Endothelial cell of umbilical vein (primary cell): ENCODE measurements around the gene GZMM.

ENCODE experiments used
- EZH2 ChIP-seq: IDR thresholded peaks from 2 replicates; pipeline ENCODE4 v1.6.1; 2012; ENCODE audit warnings: borderline replicate concordance, low read depth, mild to moderate bottlenecking, moderate library complexity, low read length, inconsistent platforms; ENCODE audit not compliant: severe bottlenecking
- MYC ChIP-seq: IDR thresholded peaks from one replicate; pipeline ENCODE4 v1.6.1; 2011; ENCODE audit warnings: mild to moderate bottlenecking, low read depth, low read length
- POLR2A ChIP-seq: IDR thresholded peaks from 2 replicates; pipeline ENCODE4 v1.6.1; 2012; ENCODE audit warnings: low read depth, mild to moderate bottlenecking, control low read depth, low read length
- POLR2AphosphoS5 ChIP-seq: IDR thresholded peaks from 2 replicates; pipeline ENCODE4 v1.6.1; 2012; ENCODE audit warnings: low read depth, mild to moderate bottlenecking, control low read depth, low read length, moderate library complexity; ENCODE audit not compliant: insufficient read depth
- TF ChIP-seq, protein P1 (sequence below), 2 donors: IDR thresholded peaks; 1 replicate in 1 of 2; 2 replicates in 1 of 2; pipeline ENCODE4 v1.5.1; 2011; ENCODE audit warnings: low read length in 2 of 2, mild to moderate bottlenecking in 2 of 2, moderate library complexity in 2 of 2, control low read depth in 1 of 2, inconsistent platforms in 1 of 2, low read depth in 1 of 2; ENCODE audit not compliant: insufficient read depth in 1 of 2; ENCODE audit errors: extremely low read depth in 1 of 2

DNA sequence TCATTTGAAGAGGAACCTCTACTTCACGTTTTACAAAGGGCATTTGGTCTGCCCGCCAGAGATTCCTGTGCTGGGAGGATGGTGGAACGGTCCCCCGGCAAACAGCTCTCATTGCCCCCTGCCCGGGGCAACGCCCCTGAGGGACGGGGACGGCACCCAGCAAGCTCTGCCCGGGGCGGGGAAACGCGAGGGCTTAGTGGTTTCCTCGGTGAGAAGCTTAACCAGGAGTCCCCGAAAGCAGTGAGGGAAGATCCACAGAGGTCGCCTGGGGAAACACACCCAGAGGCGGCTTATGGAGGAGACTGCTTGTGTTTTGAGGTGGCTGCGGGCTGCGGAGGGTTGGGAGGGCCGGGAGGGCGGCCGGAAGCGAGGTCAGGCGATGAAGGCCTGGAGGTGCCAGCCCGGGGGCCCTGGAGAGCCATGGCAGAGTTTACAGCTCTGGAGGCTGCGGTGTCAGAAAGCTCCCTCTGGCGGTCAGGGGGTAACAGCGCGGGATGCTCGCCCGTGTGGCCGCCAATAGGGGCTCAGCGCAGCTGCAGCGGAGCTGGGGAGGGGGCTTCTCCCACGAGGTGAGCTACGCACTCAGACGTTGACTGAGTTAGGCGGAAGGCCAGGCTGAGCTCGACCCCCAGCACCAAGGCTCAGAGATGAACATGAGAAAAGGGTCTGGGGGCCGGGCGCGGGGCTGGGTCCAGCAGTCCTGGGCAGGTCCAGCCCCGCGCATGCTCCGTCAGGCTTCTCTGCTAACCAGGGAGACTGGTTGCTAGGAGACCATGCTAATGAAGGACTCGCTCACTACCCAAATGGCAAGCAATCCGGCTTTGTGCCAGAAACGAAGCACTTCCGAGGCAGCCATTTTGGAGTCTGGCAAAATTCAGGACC lies 37.2 kb upstream of the GZMM start:
- no peak for TF ChIP-seq POLR2A
- TF ChIP-seq, protein P1, sequence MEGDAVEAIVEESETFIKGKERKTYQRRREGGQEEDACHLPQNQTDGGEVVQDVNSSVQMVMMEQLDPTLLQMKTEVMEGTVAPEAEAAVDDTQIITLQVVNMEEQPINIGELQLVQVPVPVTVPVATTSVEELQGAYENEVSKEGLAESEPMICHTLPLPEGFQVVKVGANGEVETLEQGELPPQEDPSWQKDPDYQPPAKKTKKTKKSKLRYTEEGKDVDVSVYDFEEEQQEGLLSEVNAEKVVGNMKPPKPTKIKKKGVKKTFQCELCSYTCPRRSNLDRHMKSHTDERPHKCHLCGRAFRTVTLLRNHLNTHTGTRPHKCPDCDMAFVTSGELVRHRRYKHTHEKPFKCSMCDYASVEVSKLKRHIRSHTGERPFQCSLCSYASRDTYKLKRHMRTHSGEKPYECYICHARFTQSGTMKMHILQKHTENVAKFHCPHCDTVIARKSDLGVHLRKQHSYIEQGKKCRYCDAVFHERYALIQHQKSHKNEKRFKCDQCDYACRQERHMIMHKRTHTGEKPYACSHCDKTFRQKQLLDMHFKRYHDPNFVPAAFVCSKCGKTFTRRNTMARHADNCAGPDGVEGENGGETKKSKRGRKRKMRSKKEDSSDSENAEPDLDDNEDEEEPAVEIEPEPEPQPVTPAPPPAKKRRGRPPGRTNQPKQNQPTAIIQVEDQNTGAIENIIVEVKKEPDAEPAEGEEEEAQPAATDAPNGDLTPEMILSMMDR (IDR thresholded peaks at IDR 0.05; ENCODE audit: extremely low read depth in 1 of 2, insufficient read depth in 1 of 2, low read depth in 1 of 2, low read length in 2 of 2) = peak; percentile 97 to 100
- peak; percentile 10 for TF ChIP-seq POLR2AphosphoS5
- TF ChIP-seq MYC = peak; percentile 42
- TF ChIP-seq EZH2 = no peak
